HepG2 (cell line): Measurements from ENCODE around the gene UBP1. TPM values are rescaled to one million over a fixed set of nuclear protein-coding genes. Genes with fewer than 3 reads are reported as not detected.

Experiments
- ATAC-seq: fragments of 200-7000 bp; cut with Tn5 transposase; 3 replicates; pipeline ENCODE4 v1.9.1; 2020; ENCODE audit warnings: mild to moderate bottlenecking, moderate library complexity
- BruUV-seq: library from RNA; stranded (reverse); fragments of 400-500 nt; replicated peaks from 2 replicates; lab custom pipeline; 2021; lab: Mats Ljungman, UMichigan
- CTCF ChIA-PET: fragments of 300-600 bp; formaldehyde crosslinking; extraction: SDS; loops from one replicate; lab custom pipeline; 2021; ENCODE audit warnings: low total read pairs, inconsistent platforms, low intra/inter-chr PET ratio; lab: Yijun Ruan, JAX
- POLR2A ChIA-PET: fragments of 350-600 bp; sonication (Branson Sonifier 250); formaldehyde crosslinking; loops from one replicate; lab custom pipeline; 2020; ENCODE audit warnings: antibody characterized with exemption, inconsistent platforms; lab: Yijun Ruan, JAX
- DNase-seq: peaks from one replicate; pipeline ENCODE4 v3.0.0-alpha.2; 2015; ENCODE audit warnings: low spot score
- FAIRE-seq: peaks from 3 replicates; lab custom pipeline; 2011; peaks lifted over from hg19 to GRCh38; lab: Jason Lieb, UNC
- H2AFZ ChIP-seq: one replicate; pipeline ENCODE4 v1.6.1; 2011; ENCODE audit warnings: low read length, inconsistent platforms
- H3K27ac ChIP-seq: fragments of 300-600 bp; 3 replicates; pipeline ENCODE4 v1.8.0; 2011; ENCODE audit warnings: mixed run types, mild to moderate bottlenecking, mixed read lengths, low read length, inconsistent platforms; ENCODE audit not compliant: insufficient read depth; ENCODE audit errors: extremely low read length
- H3K27me3 ChIP-seq, 2 experiments: fragments of 200-600 bp in 1 of 2; 2 replicates in 1 of 2; 3 replicates in 1 of 2; pipeline versions ENCODE4 v1.6.0 to v1.8.0; 2011; ENCODE audit warnings: low read length in 2 of 2, mild to moderate bottlenecking in 2 of 2, moderate library complexity in 2 of 2, inconsistent platforms in 1 of 2; ENCODE audit not compliant: insufficient read depth in 2 of 2, control insufficient read depth in 1 of 2
- H3K36me3 ChIP-seq, 2 experiments: fragments of 200-600 bp in 1 of 2; replicated peaks in 1 of 2; 2 replicates in 1 of 2; 3 replicates in 1 of 2; pipeline versions ENCODE4 v1.5.1 to v1.8.0; 2011; ENCODE audit warnings: low read length in 2 of 2, inconsistent platforms in 1 of 2; ENCODE audit not compliant: insufficient read depth in 2 of 2, control insufficient read depth in 1 of 2
- H3K4me1 ChIP-seq: 2 replicates; pipeline ENCODE4 v1.5.1; 2012; ENCODE audit warnings: low read length, inconsistent platforms; ENCODE audit not compliant: insufficient read depth
- H3K4me2 ChIP-seq: 2 replicates; pipeline ENCODE4 v1.6.0; 2011; ENCODE audit warnings: low read depth, low read length, inconsistent platforms
- H3K4me3 ChIP-seq, 3 experiments: fragments of 200-600 bp in 1 of 3; sonication (generic), shearing (Covaris generic) in 1 of 3; replicated peaks in 1 of 3; 2 replicates each; pipeline ENCODE4 v1.5.1; 2011 to 2016; ENCODE audit warnings: low read length in 3 of 3, inconsistent platforms in 2 of 3, low read depth in 2 of 3, mild to moderate bottlenecking in 2 of 3, control low read depth in 1 of 3, mixed read lengths in 1 of 3; ENCODE audit not compliant: insufficient read depth in 1 of 3
- H3K79me2 ChIP-seq: one replicate; pipeline ENCODE4 v1.6.1; 2011; ENCODE audit warnings: low read length, inconsistent platforms; ENCODE audit not compliant: insufficient read depth
- H3K9ac ChIP-seq: 2 replicates; pipeline ENCODE4 v1.6.0; 2011; ENCODE audit warnings: mild to moderate bottlenecking, low read depth, low read length, inconsistent platforms; ENCODE audit not compliant: insufficient read depth
- H3K9me3 ChIP-seq: 2 replicates; pipeline ENCODE4 v1.5.1; 2012; ENCODE audit warnings: mild to moderate bottlenecking, low read length
- H4K20me1 ChIP-seq: 2 replicates; pipeline ENCODE4 v1.6.0; 2011; ENCODE audit warnings: inconsistent platforms, mild to moderate bottlenecking, low read length, moderate library complexity; ENCODE audit not compliant: insufficient read depth
- BCL3 ChIP-seq: sonication (generic); formaldehyde crosslinking; IDR thresholded peaks from 2 replicates; pipeline ENCODE4 v1.5.1; 2020; ENCODE audit warnings: mild to moderate bottlenecking, missing genetic modification reagents, moderate library complexity
- CSRNP2 ChIP-seq: sonication (generic); formaldehyde crosslinking; conservative IDR thresholded peaks from 2 replicates; pipeline ENCODE4 v1.8.0; 2022; ENCODE audit warnings: low read depth, missing genetic modification reagents
- ISL2 ChIP-seq: sonication (generic); formaldehyde crosslinking; IDR thresholded peaks from 2 replicates; pipeline ENCODE4 v1.5.0; 2020; ENCODE audit warnings: missing genetic modification reagents
- JDP2 ChIP-seq: sonication (generic); formaldehyde crosslinking; IDR thresholded peaks from 2 replicates; pipeline ENCODE4 v1.8.1; 2022; ENCODE audit warnings: missing genetic modification reagents, borderline replicate concordance
- JUNB ChIP-seq: sonication (generic); formaldehyde crosslinking; IDR thresholded peaks from 2 replicates; pipeline ENCODE4 v1.8.0; 2022; ENCODE audit warnings: missing genetic modification reagents, mild to moderate bottlenecking, borderline replicate concordance
- PRDM15 ChIP-seq: sonication (generic); formaldehyde crosslinking; IDR thresholded peaks from 2 replicates; pipeline ENCODE4 v1.4.0; 2020; ENCODE audit warnings: missing genetic modification reagents
- SYNCRIP ChIP-seq: fragments of 200-400 bp; formaldehyde crosslinking; IDR thresholded peaks from 2 replicates; pipeline ENCODE4 v1.6.1; 2018; ENCODE audit warnings: mild to moderate bottlenecking, low read depth, low read length; ENCODE audit not compliant: insufficient read depth
- ZNF18 ChIP-seq: sonication (generic); formaldehyde crosslinking; IDR thresholded peaks from 2 replicates; pipeline ENCODE4 v1.8.0; 2022; ENCODE audit warnings: mild to moderate bottlenecking, missing genetic modification reagents; ENCODE audit not compliant: insufficient replicate concordance
- ZNF430 ChIP-seq: sonication (generic); formaldehyde crosslinking; IDR thresholded peaks from 2 replicates; pipeline ENCODE4 v1.9.0; 2021; ENCODE audit warnings: mild to moderate bottlenecking, missing genetic modification reagents
- ZNF768 ChIP-seq: sonication (generic); formaldehyde crosslinking; IDR thresholded peaks from 2 replicates; pipeline ENCODE4 v1.4.0; 2020; ENCODE audit warnings: missing genetic modification reagents
- WGBS: methylation state at CpG from one replicate; pipeline ENCODE4 v1.1.6; 2017; ENCODE audit warnings: low lambda C conversion rate; 5-methylcytosine and 5-hydroxymethylcytosine counted together
- in situ Hi-C: cut with HindIII; loops from 2 replicates; pipeline ENCODE4 v1.10.0; 2017; ENCODE audit warnings: low pct_unique_long_range_greater_than_20kb; ENCODE audit not compliant: extremely low pct_ligation_motif_present
- intact Hi-C: fragments of 100-400 bp; cut with micrococcal nuclease; formaldehyde crosslinking; loops from one replicate; pipeline ENCODE4 v1.10.0; 2022; ENCODE audit not compliant: unreplicated experiment
- polyA plus RNA-seq, 8 experiments: library from polyadenylated mRNA; depleted of rRNA in 3 of 8; stranded (reverse) in 7 of 8; unstranded in 1 of 8; fragments of >200 nt; fragmentation: Illumina TruSeq in 4 of 8; extraction: Trizol in 4 of 8; gene quantifications; 2 replicates each; pipeline versions ENCODE4 v1.2.1 to v1.2.3, GENCODE V29; 2011 to 2016; ENCODE audit warnings: low read depth in 4 of 8, missing spikeins in 1 of 8, mixed read lengths in 1 of 8; ENCODE audit not compliant: insufficient read depth in 1 of 8
- total RNA-seq, 5 experiments: library from RNA; depleted of rRNA; stranded (reverse); fragments of >200 nt; fragmentation: Illumina TruSeq; extraction: Trizol; gene quantifications; 2 replicates each; pipeline ENCODE4 v1.2.3, GENCODE V29; 2016; ENCODE audit warnings: low read depth in 1 of 5

UBP1 gene
- total and polyA plus RNA-seq, 2 of the 13 experiments (the other 11 are each of a cell fraction or from before 2014, with no cell fraction given), result 48.3 to 79.9 TPM

- Histone ChIP-seq H3K27ac (no peak overlapping the region), H3K9me3 (no peaks in the 10 kb centered on the region), H3K4me3 (no peak overlapping the region), H3K27me3 (no peaks in the 10 kb centered on the region), H2AFZ (no peak overlapping the region), H3K4me1 (no peaks in the 10 kb centered on the region), H3K36me3 (peaks cover 5 to 69% of the 10 kb centered on the region in 2 experiments), H3K79me2 (peaks cover 41% of the 10 kb centered on the region), H4K20me1 (peaks cover 7% of the 10 kb centered on the region; the same call in 1 of the 2 replicates), H3K4me2 (no peak overlapping the region), H3K9ac (no peak overlapping the region)
- FAIRE-seq (no peak), ATAC-seq (no peak), DNase-seq (no peak)
- POLR2A ChIA-PET, result interaction anchor here (1.1 kb wide), 1 partner anchor 21 kb away, joined by 3 read pairs; the partner anchor contains the start of gene UBP1
- TF ChIP-seq SYNCRIP, result no peak
- TF ChIP-seq CSRNP2 (CRISPR knock-in tag), result no peak
- no peak for TF ChIP-seq JDP2 (CRISPR knock-in tag)
- TF ChIP-seq BCL3 (CRISPR knock-in tag), result no peak
- TF ChIP-seq ISL2 (CRISPR knock-in tag), result no peak
- no peak for TF ChIP-seq PRDM15 (CRISPR knock-in tag)
- no peak for TF ChIP-seq ZNF768
- no peak for TF ChIP-seq ZNF18 (CRISPR knock-in tag)
- no peak for TF ChIP-seq ZNF430 (CRISPR knock-in tag)
- TF ChIP-seq JUNB, result no peak
- no TSS peak for BruUV-seq
- in situ Hi-C loops (no loop called here), intact Hi-C loops (no loop called here)
- CTCF ChIA-PET, result no interaction called here
- 100% methylated on average over 1 of the region's 1 CpG for WGBS
These were observed 20.3 kb downstream of the UBP1 start for GRCh38 chr3:33419948-33420347.
